Omental fat pad (tissue), 4 donors: ENCODE results near the gene EEF1G. TPM values are rescaled to one million over a fixed set of nuclear protein-coding genes. Genes with fewer than 3 reads are reported as not detected.

Experiments
- ATAC-seq: fragments of 150-250 bp; one replicate; pipeline ENCODE4 v1.9.1; 2016; ENCODE audit warnings: mild to moderate bottlenecking, moderate library complexity; ENCODE audit not compliant: low FRiP score
- DNase-seq: peaks from one replicate; pipeline ENCODE4 v3.0.0-alpha.2; 2019; ENCODE audit warnings: low spot score
- CTCF ChIP-seq, 3 donors: fragments of 450-650 bp; IDR thresholded peaks; one replicate each; pipeline ENCODE4 v1.5.1; 2016 to 2017; ENCODE audit warnings: antibody characterized with exemption in 3 of 3, mild to moderate bottlenecking in 3 of 3, moderate library complexity in 2 of 3
- total RNA-seq, 4 donors: library from RNA; depleted of rRNA; stranded (reverse); fragments of >200 nt; gene quantifications; one replicate each; pipeline ENCODE4 v1.1.0, GENCODE V29; 2016

Gene EEF1G
- total RNA-seq, 4 donors from 2014 or later, result 1,194 to 1,561 (median 1,267) TPM

GRCh38 chr11:62602141-62603071 is 28.7 kb upstream of the EEF1G start:
- ATAC-seq (peak; percentile 53), DNase-seq (no peak)
- no peak for TF ChIP-seq CTCF (IDR thresholded peaks at IDR 0.05)

- TF ChIP-seq CTCF (IDR thresholded peaks at IDR 0.05), result no peak
- peak; percentile 92 for DNase-seq
- peak; percentile 85 for ATAC-seq
Observed at GRCh38 chr11:62601372-62602140, 27.9 kb upstream of the EEF1G start, which contains the start of gene MTA2. Gene MTA2, minus strand, starts transcription at chr11:62601865. Its CDS starts 415 bp downstream, at chr11:62601450.

- DNase-seq, result no peak
- ATAC-seq, result peak; percentile 35
Observed at GRCh38 chr11:62601122-62601371, 27.4 kb upstream of the EEF1G start.

GRCh38 chr11:62600367-62601121 is 26.9 kb upstream of the EEF1G start:
- ATAC-seq (no peak), DNase-seq (no peak)
- no peak for TF ChIP-seq CTCF (IDR thresholded peaks at IDR 0.05)

More at GRCh38 chr11:62601122-62601371, 27.4 kb upstream of the EEF1G start:
- no peak for TF ChIP-seq CTCF (IDR thresholded peaks at IDR 0.05)

- no peak for TF ChIP-seq CTCF (IDR thresholded peaks at IDR 0.05)
- no peak for ATAC-seq
- no peak for DNase-seq
Observed at GRCh38 chr11:62599901-62600300, 26.2 kb upstream of the EEF1G start.

GRCh38 chr11:62599069-62599696 is 25.5 kb upstream of the EEF1G start:
- TF ChIP-seq CTCF (IDR thresholded peaks at IDR 0.05), result no peak
- peak; percentile 68 for ATAC-seq
- peak; percentile 83 for DNase-seq
